H9 (cell line): ENCODE data around the gene AMT. TPM values are rescaled to one million over a fixed set of nuclear protein-coding genes. Genes with fewer than 3 reads are reported as not detected.

ENCODE experiments used
- DNase-seq: peaks from one replicate; pipeline ENCODE4 v3.0.0-alpha.2; 2017
- H2AFZ ChIP-seq: one replicate; pipeline ENCODE4 v1.6.1; 2013; ENCODE audit warnings: mild to moderate bottlenecking, low read length, control low read depth, moderate library complexity
- H2AK5ac ChIP-seq: 2 replicates; pipeline ENCODE4 v1.6.1; 2013; ENCODE audit warnings: low read length, control low read depth, mixed read lengths; ENCODE audit not compliant: insufficient read length
- H2BK120ac ChIP-seq: one replicate; pipeline ENCODE4 v1.6.1; 2013; ENCODE audit warnings: low read depth, mild to moderate bottlenecking, low read length, control low read depth, inconsistent platforms; ENCODE audit not compliant: poor library complexity, severe bottlenecking
- H2BK12ac ChIP-seq: 2 replicates; pipeline ENCODE4 v1.6.1; 2013; ENCODE audit warnings: low read length, control low read depth, mixed read lengths, low read depth; ENCODE audit not compliant: insufficient read length
- H2BK15ac ChIP-seq: 2 replicates; pipeline ENCODE4 v1.6.1; 2013; ENCODE audit warnings: low read depth, low read length, control low read depth
- H2BK20ac ChIP-seq: one replicate; pipeline ENCODE4 v1.6.1; 2013; ENCODE audit warnings: low read depth, mild to moderate bottlenecking, low read length, control low read depth, inconsistent platforms; ENCODE audit not compliant: poor library complexity, severe bottlenecking
- H2BK5ac ChIP-seq: 2 replicates; pipeline ENCODE4 v1.6.1; 2013; ENCODE audit warnings: low read length, control low read depth, mixed read lengths; ENCODE audit not compliant: insufficient read length
- H3K14ac ChIP-seq: 2 replicates; pipeline ENCODE4 v1.6.1; 2013; ENCODE audit warnings: low read length, control low read depth; ENCODE audit not compliant: insufficient read depth
- H3K18ac ChIP-seq: 2 replicates; pipeline ENCODE4 v1.6.1; 2013; ENCODE audit warnings: low read depth, mild to moderate bottlenecking, mixed read lengths, low read length, control low read depth; ENCODE audit not compliant: insufficient read length
- H3K23ac ChIP-seq: 2 replicates; pipeline ENCODE4 v1.6.1; 2013; ENCODE audit warnings: low read length, control low read depth, mixed read lengths, low read depth; ENCODE audit not compliant: insufficient read length
- H3K23me2 ChIP-seq: 2 replicates; pipeline ENCODE4 v1.6.1; 2013; ENCODE audit warnings: low read depth, mild to moderate bottlenecking, mixed read lengths, low read length, control low read depth; ENCODE audit not compliant: insufficient read length, poor library complexity, severe bottlenecking
- H3K27ac ChIP-seq: 2 replicates; pipeline ENCODE4 v1.5.1; 2013; ENCODE audit warnings: low read length, control low read depth, mixed read lengths, low read depth; ENCODE audit not compliant: insufficient read length
- H3K27me3 ChIP-seq: 2 replicates; pipeline ENCODE4 v1.6.1; 2013; ENCODE audit warnings: low read length, control low read depth, inconsistent platforms; ENCODE audit not compliant: insufficient read depth
- H3K4ac ChIP-seq: 2 replicates; pipeline ENCODE4 v1.6.1; 2013; ENCODE audit warnings: low read depth, mild to moderate bottlenecking, control low read depth, inconsistent platforms, low read length, moderate library complexity
- H3K4me1 ChIP-seq: 2 replicates; pipeline ENCODE4 v1.6.1; 2013; ENCODE audit warnings: low read length, control low read depth, inconsistent platforms; ENCODE audit not compliant: insufficient read depth
- H3K4me2 ChIP-seq: 2 replicates; pipeline ENCODE4 v1.6.1; 2013; ENCODE audit warnings: low read length, control low read depth, mixed read lengths; ENCODE audit not compliant: insufficient read length, insufficient read depth
- H3K56ac ChIP-seq: 2 replicates; pipeline ENCODE4 v1.6.1; 2013; ENCODE audit warnings: low read depth, mild to moderate bottlenecking, mixed read lengths, low read length, control low read depth; ENCODE audit not compliant: insufficient read length
- H3K79me1 ChIP-seq: 2 replicates; pipeline ENCODE4 v1.6.1; 2013; ENCODE audit warnings: low read depth, mild to moderate bottlenecking, moderate library complexity, low read length, control low read depth, inconsistent platforms; ENCODE audit not compliant: insufficient read depth, poor library complexity, severe bottlenecking
- H3K79me2 ChIP-seq: 2 replicates; pipeline ENCODE4 v1.6.1; 2013; ENCODE audit warnings: low read length, control low read depth, inconsistent platforms; ENCODE audit not compliant: insufficient read depth
- H3K9ac ChIP-seq: 2 replicates; pipeline ENCODE4 v1.6.1; 2013; ENCODE audit warnings: low read length, control low read depth, mixed read lengths; ENCODE audit not compliant: insufficient read length; ENCODE audit errors: extremely low read depth
- H3K9me3 ChIP-seq: one replicate; pipeline ENCODE4 v1.6.1; 2013; ENCODE audit warnings: low read depth, low read length, inconsistent platforms; ENCODE audit not compliant: control insufficient read depth
- H3T11ph ChIP-seq: one replicate; pipeline ENCODE4 v1.6.1; 2013; ENCODE audit warnings: mild to moderate bottlenecking, low read length, control low read depth, inconsistent platforms
- H4K20me1 ChIP-seq: one replicate; pipeline ENCODE4 v1.6.1; 2013; ENCODE audit not compliant: control insufficient read depth, insufficient read length, insufficient read depth
- H4K5ac ChIP-seq: 2 replicates; pipeline ENCODE4 v1.6.1; 2013; ENCODE audit warnings: low read depth, mild to moderate bottlenecking, mixed read lengths, low read length, control low read depth; ENCODE audit not compliant: insufficient read length
- H4K8ac ChIP-seq: replicated peaks from 2 replicates; pipeline ENCODE4 v1.6.1; 2013; ENCODE audit warnings: low read length, control low read depth, mixed read lengths, low read depth; ENCODE audit not compliant: insufficient read length
- H4K91ac ChIP-seq: 2 replicates; pipeline ENCODE4 v1.6.1; 2013; ENCODE audit warnings: low read depth, mild to moderate bottlenecking, moderate library complexity, mixed read lengths, low read length, control low read depth; ENCODE audit not compliant: insufficient read length
- H3K27ac Mint-ChIP-seq, 3 experiments: 2 replicates in 2 of 3; 3 replicates in 1 of 3; pipeline ENCODE4 v1.8.0; 2020 to 2021; ENCODE audit warnings: mixed read lengths in 3 of 3, mild to moderate bottlenecking in 1 of 3, moderate library complexity in 1 of 3
- H3K27me3 Mint-ChIP-seq: 2 replicates; pipeline ENCODE4 v1.8.0; 2021; ENCODE audit warnings: low read depth, mild to moderate bottlenecking, moderate library complexity, mixed read lengths
- H3K36me3 Mint-ChIP-seq, 3 experiments: 2 replicates in 2 of 3; 3 replicates in 1 of 3; pipeline ENCODE4 v1.8.0; 2020 to 2021; ENCODE audit warnings: low read depth in 3 of 3, mixed read lengths in 3 of 3; ENCODE audit not compliant: insufficient read depth in 1 of 3
- H3K4me1 Mint-ChIP-seq, 2 experiments: 2 replicates each; pipeline ENCODE4 v1.8.0; 2020; ENCODE audit warnings: mixed read lengths in 2 of 2
- H3K4me3 Mint-ChIP-seq, 2 experiments: 2 replicates in 1 of 2; 3 replicates in 1 of 2; pipeline ENCODE4 v1.8.0; 2020 to 2021; ENCODE audit warnings: mild to moderate bottlenecking in 2 of 2, mixed read lengths in 2 of 2, moderate library complexity in 1 of 2
- H3K9me3 Mint-ChIP-seq, 2 experiments: 2 replicates in 1 of 2; 3 replicates in 1 of 2; pipeline ENCODE4 v1.8.0; 2020; ENCODE audit warnings: mild to moderate bottlenecking in 2 of 2, mixed read lengths in 2 of 2, moderate library complexity in 1 of 2
- WGBS: extraction: QIAGEN DNeasy Blood & Tissue Kit; methylation state at CpG from one replicate; pipeline ENCODE4 v1.1.7; 2013; ENCODE audit warnings: missing lambda C conversion rate, low lambda C conversion rate, mixed read lengths; ENCODE audit not compliant: insufficient read length; ENCODE audit errors: extremely low coverage; 5-methylcytosine and 5-hydroxymethylcytosine counted together
- total RNA-seq: library from RNA; stranded (reverse); gene quantifications from 2 replicates; pipeline ENCODE4 v1.2.1, GENCODE V29; 2021
- TF ChIP-seq, protein P1 (sequence below): fragments of 200-600 bp; sonication (generic); conservative IDR thresholded peaks from 3 replicates; pipeline ENCODE4 v1.8.0; 2021; ENCODE audit warnings: antibody characterized with exemption, mild to moderate bottlenecking

Gene AMT
- total RNA-seq, 1 experiment from 2014 or later, result 41.2 TPM

DNA sequence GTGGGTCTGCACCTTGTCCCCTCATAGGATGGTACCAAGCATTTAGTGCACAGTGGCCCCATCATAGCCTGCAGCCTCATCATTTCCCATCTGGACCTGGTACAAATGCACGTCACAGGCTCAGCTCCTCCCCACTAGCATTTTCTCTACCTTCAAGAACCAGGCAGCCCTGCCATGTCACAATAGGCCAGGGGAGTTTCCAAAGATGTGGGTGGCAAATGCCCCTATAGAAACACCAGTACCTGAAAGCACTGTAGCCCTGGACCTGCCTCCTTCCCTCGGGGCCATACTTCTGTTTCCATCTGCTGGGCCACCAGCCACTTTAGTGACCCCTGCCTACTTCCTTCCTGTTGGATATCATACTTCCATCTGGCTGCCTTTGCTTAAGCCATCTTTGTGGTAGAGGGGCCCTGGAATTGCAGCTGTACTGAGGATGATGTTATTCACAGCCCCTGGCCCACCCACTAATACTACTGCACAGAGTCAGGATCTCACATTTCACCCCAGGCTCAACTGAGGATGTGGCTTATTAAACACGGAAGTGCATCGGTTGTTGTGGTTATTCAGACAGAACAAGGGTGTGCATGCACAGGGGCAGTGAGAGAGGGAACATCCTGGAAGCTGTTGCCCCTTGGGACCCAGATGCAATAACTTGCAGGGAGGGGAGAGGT is 6.2 kb downstream of the AMT start:
- Mint-ChIP-seq H3K9me3 (no peaks in the 10 kb centered on the region; a peak in 2 of 5 replicates), H3K36me3 (peaks cover 8 to 47% (median 23%) of the 10 kb centered on the region in 3 experiments; a peak in 6 of 7 replicates), H3K4me1 (peaks cover 24% of the 10 kb centered on the region in 2 experiments), H3K27ac (peak overlapping the region in 2 of 3 experiments; percentile 23 to 49; a peak in 2 of 7 replicates), H3K4me3 (no peak overlapping the region; a peak in 1 of 5 replicates), H3K27me3 (no peaks in the 10 kb centered on the region)
- no peak overlapping the region for H3K9ac ChIP-seq
- no peaks in the 10 kb centered on the region for H3K9me3 ChIP-seq
- DNase-seq, result no peak
- no peak overlapping the region for H2BK12ac ChIP-seq
- no peak overlapping the region for H3K18ac ChIP-seq
- H3K4me1 ChIP-seq, result no peaks in the 10 kb centered on the region; the same call in 1 of the 2 replicates
- TF ChIP-seq, protein P1, sequence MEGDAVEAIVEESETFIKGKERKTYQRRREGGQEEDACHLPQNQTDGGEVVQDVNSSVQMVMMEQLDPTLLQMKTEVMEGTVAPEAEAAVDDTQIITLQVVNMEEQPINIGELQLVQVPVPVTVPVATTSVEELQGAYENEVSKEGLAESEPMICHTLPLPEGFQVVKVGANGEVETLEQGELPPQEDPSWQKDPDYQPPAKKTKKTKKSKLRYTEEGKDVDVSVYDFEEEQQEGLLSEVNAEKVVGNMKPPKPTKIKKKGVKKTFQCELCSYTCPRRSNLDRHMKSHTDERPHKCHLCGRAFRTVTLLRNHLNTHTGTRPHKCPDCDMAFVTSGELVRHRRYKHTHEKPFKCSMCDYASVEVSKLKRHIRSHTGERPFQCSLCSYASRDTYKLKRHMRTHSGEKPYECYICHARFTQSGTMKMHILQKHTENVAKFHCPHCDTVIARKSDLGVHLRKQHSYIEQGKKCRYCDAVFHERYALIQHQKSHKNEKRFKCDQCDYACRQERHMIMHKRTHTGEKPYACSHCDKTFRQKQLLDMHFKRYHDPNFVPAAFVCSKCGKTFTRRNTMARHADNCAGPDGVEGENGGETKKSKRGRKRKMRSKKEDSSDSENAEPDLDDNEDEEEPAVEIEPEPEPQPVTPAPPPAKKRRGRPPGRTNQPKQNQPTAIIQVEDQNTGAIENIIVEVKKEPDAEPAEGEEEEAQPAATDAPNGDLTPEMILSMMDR, result no peak
- no peak overlapping the region for H4K8ac ChIP-seq
- H2BK120ac ChIP-seq, result no peak overlapping the region
- H3K4me2 ChIP-seq, result no peak overlapping the region
- H3K79me2 ChIP-seq, result peaks cover 2% of the 10 kb centered on the region; the same call in 1 of the 2 replicates
- no peak overlapping the region for H2AFZ ChIP-seq
- H3K14ac ChIP-seq, result no peak overlapping the region
- no peak overlapping the region for H2AK5ac ChIP-seq
- no peak overlapping the region for H3K23ac ChIP-seq
- H3K27ac ChIP-seq, result no peak overlapping the region
- H3T11ph ChIP-seq, result no peak overlapping the region
- H4K91ac ChIP-seq, result no peak overlapping the region
- no peak overlapping the region for H2BK20ac ChIP-seq
- H3K27me3 ChIP-seq, result no peaks in the 10 kb centered on the region
- no peak overlapping the region for H3K4ac ChIP-seq
- H4K20me1 ChIP-seq, result no peaks in the 10 kb centered on the region
- no peak overlapping the region for H2BK15ac ChIP-seq
- no CpG with 5 or more reads among the region's 4 CpGs for WGBS
- H2BK5ac ChIP-seq, result no peak overlapping the region
- no peaks in the 10 kb centered on the region for H3K79me1 ChIP-seq
- no peak overlapping the region for H3K56ac ChIP-seq
- H4K5ac ChIP-seq, result no peak overlapping the region
- peaks cover 4% of the 10 kb centered on the region for H3K23me2 ChIP-seq
